Uterus (tissue), 4 donors: Measurements from ENCODE around the gene TMEM37. TPM values are rescaled to one million over a fixed set of nuclear protein-coding genes. Genes with fewer than 3 reads are reported as not detected.

Experiments
- DNase-seq, 2 donors: peaks; one replicate each; pipeline ENCODE4 v3.0.0-alpha.2; 2019 to 2020
- H3K27ac ChIP-seq, 2 donors: fragments of 200-600 bp; sonication (generic); 1 replicate in 1 of 2; 2 replicates in 1 of 2; pipeline ENCODE4 v1.5.1; 2016 to 2018
- H3K27me3 ChIP-seq, 2 donors: fragments of 200-600 bp; sonication (generic); one replicate each; pipeline ENCODE4 v1.5.1; 2018 to 2019; ENCODE audit warnings: control low read depth in 1 of 2
- H3K36me3 ChIP-seq, 2 donors: fragments of 200-600 bp; sonication (generic); one replicate each; pipeline ENCODE4 v1.5.1; 2019; ENCODE audit warnings: control low read depth in 1 of 2
- H3K4me1 ChIP-seq, 2 donors: fragments of 200-600 bp; sonication (generic); one replicate each; pipeline ENCODE4 v1.5.1; 2018 to 2019; ENCODE audit warnings: control low read depth in 1 of 2
- H3K4me3 ChIP-seq, 2 donors: fragments of 200-600 bp; sonication (generic); 1 replicate in 1 of 2; 2 replicates in 1 of 2; pipeline ENCODE4 v1.5.1; 2018 to 2019; ENCODE audit warnings: mild to moderate bottlenecking in 1 of 2
- H3K9me3 ChIP-seq, 2 donors: fragments of 200-600 bp; sonication (generic); one replicate each; pipeline ENCODE4 v1.5.1; 2019; ENCODE audit warnings: control low read depth in 1 of 2
- CTCF ChIP-seq, 4 experiments: fragments of 200-600 bp in 2 of 4; fragments of 450-650 bp in 2 of 4; sonication (generic) in 2 of 4; IDR thresholded peaks; one replicate each; pipeline ENCODE4 v1.5.1; 2016 to 2019; ENCODE audit warnings: antibody characterized with exemption in 4 of 4, mild to moderate bottlenecking in 2 of 4, moderate library complexity in 1 of 4
- POLR2A ChIP-seq, 2 donors: fragments of 450-650 bp; IDR thresholded peaks; one replicate each; pipeline ENCODE4 v1.6.1; 2016; ENCODE audit warnings: antibody characterized with exemption in 2 of 2, mild to moderate bottlenecking in 1 of 2, moderate library complexity in 1 of 2
- intact Hi-C: fragments of 100-400 bp; cut with DNase I; formaldehyde crosslinking; loops from one replicate; pipeline ENCODE4 v1.15.1; 2023; ENCODE audit warnings: low total_unique reads
- total RNA-seq, 4 donors: library from RNA; depleted of rRNA in 3 of 4; stranded (reverse); fragments of >200 nt in 3 of 4; gene quantifications; one replicate each; pipeline versions ENCODE4 v1.1.0 to v1.2.4, GENCODE V29; 2014 to 2023
- donor health status: DM: yes; HTN: yes; CAD: no.

The TMEM37 gene
- total RNA-seq, 4 donors from 2014 or later = 1.2 to 5.4 (median 3.7) TPM; not detected in 1

GRCh38 chr2:119463990-119464389 is 32.3 kb downstream of the TMEM37 start:
- Histone ChIP-seq H3K4me3 (no peak overlapping the region), H3K4me1 (no peaks in the 10 kb centered on the region), H3K27me3 (no peaks in the 10 kb centered on the region), H3K36me3 (no peaks in the 10 kb centered on the region), H3K27ac (no peak overlapping the region), H3K9me3 (no peaks in the 10 kb centered on the region)
- TF ChIP-seq CTCF (IDR thresholded peaks at IDR 0.05) = no peak
- DNase-seq = no peak
- intact Hi-C loops = no loop called here

GRCh38 chr2:119464981-119465380 is 33.3 kb downstream of the TMEM37 start:
- TF ChIP-seq CTCF (IDR thresholded peaks at IDR 0.05) (no peak), POLR2A (IDR thresholded peaks at IDR 0.05) (no peak)
- H3K27ac ChIP-seq = no peak overlapping the region
- DNase-seq = no peak
- H3K4me1 ChIP-seq = no peaks in the 10 kb centered on the region
- H3K36me3 ChIP-seq = no peaks in the 10 kb centered on the region
- no peaks in the 10 kb centered on the region for H3K27me3 ChIP-seq
- intact Hi-C loops = no loop called here
- no peak overlapping the region for H3K4me3 ChIP-seq
- H3K9me3 ChIP-seq = no peaks in the 10 kb centered on the region

- Histone ChIP-seq H3K27ac (no peak overlapping the region), H3K4me3 (no peak overlapping the region), H3K36me3 (no peaks in the 10 kb centered on the region), H3K27me3 (no peaks in the 10 kb centered on the region), H3K4me1 (no peaks in the 10 kb centered on the region), H3K9me3 (no peaks in the 10 kb centered on the region)
- TF ChIP-seq CTCF (IDR thresholded peaks at IDR 0.05) (no peak), POLR2A (IDR thresholded peaks at IDR 0.05) (no peak)
- no peak for DNase-seq
- intact Hi-C loops = no loop called here
These were observed 34.0 kb downstream of the TMEM37 start for GRCh38 chr2:119465687-119466086.

GRCh38 chr2:119466373-119466772 is 34.7 kb downstream of the TMEM37 start:
- Histone ChIP-seq H3K4me3 (no peak overlapping the region), H3K27me3 (no peaks in the 10 kb centered on the region), H3K36me3 (no peaks in the 10 kb centered on the region), H3K27ac (no peak overlapping the region), H3K9me3 (no peaks in the 10 kb centered on the region), H3K4me1 (no peaks in the 10 kb centered on the region)
- TF ChIP-seq POLR2A (IDR thresholded peaks at IDR 0.05) = no peak
- no peak for TF ChIP-seq CTCF (IDR thresholded peaks at IDR 0.05)
- intact Hi-C loops = no loop called here
- no peak for DNase-seq

GRCh38 chr2:119468154-119468955 is 36.7 kb downstream of the TMEM37 start:
- no peak overlapping the region for H3K27ac ChIP-seq
- H3K27me3 ChIP-seq = no peaks in the 10 kb centered on the region
- intact Hi-C loops = no loop called here
- no peaks in the 10 kb centered on the region for H3K9me3 ChIP-seq
- H3K4me3 ChIP-seq = no peak overlapping the region
- no peaks in the 10 kb centered on the region for H3K36me3 ChIP-seq
- TF ChIP-seq POLR2A (IDR thresholded peaks at IDR 0.05) (no peak), CTCF (IDR thresholded peaks at IDR 0.05) (no peak)
- DNase-seq = no peak
- H3K4me1 ChIP-seq = no peaks in the 10 kb centered on the region
